OCI-LY7 (cell line): ENCODE results near the gene GABRR2. TPM values are rescaled to one million over a fixed set of nuclear protein-coding genes. Genes with fewer than 3 reads are reported as not detected.

Experiments used
- BruUV-seq: library from RNA; stranded (reverse); fragments of 400-500 nt; replicated peaks from 2 replicates; lab custom pipeline; 2021; lab: Mats Ljungman, UMichigan
- CTCF ChIA-PET: fragments of 300-600 bp; sonication (Branson Sonifier 250); formaldehyde crosslinking; loops from one replicate; lab custom pipeline; 2022; ENCODE audit warnings: antibody characterized with exemption; ENCODE audit not compliant: unreplicated experiment; lab: Charles Lee
- POLR2A ChIA-PET: fragments of 300-600 bp; sonication (Branson Sonifier 250); formaldehyde crosslinking; loops from one replicate; lab custom pipeline; 2022; ENCODE audit warnings: antibody characterized with exemption; lab: Charles Lee
- DNase-seq: peaks from one replicate; pipeline ENCODE4 v3.0.0-alpha.2; 2015; ENCODE audit warnings: low spot score
- H2AFZ ChIP-seq: fragments of 200-600 bp; sonication (generic), shearing (Covaris generic); 2 replicates; pipeline ENCODE4 v1.6.1; 2014; ENCODE audit warnings: mild to moderate bottlenecking, antibody characterized with exemption, low read length, moderate library complexity
- H3K27ac ChIP-seq: fragments of 200-600 bp; sonication (generic); 2 replicates; pipeline ENCODE4 v1.5.1; 2014; ENCODE audit warnings: mixed run types, low read depth, mild to moderate bottlenecking, moderate library complexity, low read length, inconsistent platforms; ENCODE audit not compliant: poor library complexity, severe bottlenecking
- H3K36me3 ChIP-seq: fragments of 200-600 bp; sonication (generic); 2 replicates; pipeline ENCODE4 v1.6.1; 2014; ENCODE audit warnings: mild to moderate bottlenecking, antibody characterized with exemption, low read length, moderate library complexity, mixed read lengths; ENCODE audit not compliant: insufficient read depth
- H3K4me1 ChIP-seq: fragments of 200-600 bp; sonication (generic); 2 replicates; pipeline ENCODE4 v1.5.1; 2014; ENCODE audit warnings: mild to moderate bottlenecking, low read length; ENCODE audit not compliant: insufficient read depth, poor library complexity, severe bottlenecking
- H3K4me2 ChIP-seq: fragments of 200-600 bp; sonication (generic); 2 replicates; pipeline ENCODE4 v1.6.1; 2014; ENCODE audit warnings: mild to moderate bottlenecking, low read length
- H3K4me3 ChIP-seq: fragments of 200-600 bp; sonication (generic); 2 replicates; pipeline ENCODE4 v1.5.1; 2014; ENCODE audit warnings: mild to moderate bottlenecking, low read depth, low read length; ENCODE audit not compliant: poor library complexity, severe bottlenecking
- H3K79me2 ChIP-seq: fragments of 200-600 bp; sonication (generic); 2 replicates; pipeline ENCODE4 v1.6.1; 2016; ENCODE audit warnings: low read depth, mild to moderate bottlenecking, low read length, moderate library complexity, mixed read lengths; ENCODE audit not compliant: insufficient read depth
- H3K9me2 ChIP-seq: fragments of 200-600 bp; sonication (generic); 2 replicates; pipeline ENCODE4 v1.6.1; 2016; ENCODE audit warnings: mild to moderate bottlenecking, low read length, mixed read lengths; ENCODE audit not compliant: insufficient read depth
- H3K9me3 ChIP-seq: fragments of 200-600 bp; sonication (generic); 2 replicates; pipeline ENCODE4 v1.6.1; 2014; ENCODE audit warnings: mild to moderate bottlenecking, mixed run types, low read length, mixed read lengths
- H4K20me1 ChIP-seq: fragments of 200-600 bp; sonication (generic); 2 replicates; pipeline ENCODE4 v1.6.1; 2014; ENCODE audit warnings: mild to moderate bottlenecking, antibody characterized with exemption, low read length, moderate library complexity, mixed read lengths; ENCODE audit not compliant: insufficient read depth
- CTCF ChIP-seq: fragments of 200-600 bp; sonication (generic); conservative IDR thresholded peaks from 2 replicates; pipeline ENCODE4 v1.5.1; 2014; ENCODE audit warnings: mild to moderate bottlenecking, antibody characterized with exemption, low read length, moderate library complexity, mixed read lengths
- EZH2phosphoT487 ChIP-seq: fragments of 200-600 bp; sonication (generic); IDR thresholded peaks from 2 replicates; pipeline ENCODE4 v1.6.1; 2018; ENCODE audit warnings: low read depth, borderline replicate concordance, mild to moderate bottlenecking, mixed run types, antibody characterized with exemption, low read length, moderate library complexity, mixed read lengths
- intact Hi-C: fragments of 100-400 bp; cut with micrococcal nuclease; formaldehyde crosslinking; loops from one replicate; pipeline ENCODE4 v1.10.0; 2022; ENCODE audit not compliant: unreplicated experiment
- total RNA-seq, 2 experiments: library from RNA; depleted of rRNA in 1 of 2; stranded (reverse); fragments of >200 nt in 1 of 2; shearing (Covaris generic) in 1 of 2; gene quantifications; 2 replicates each; pipeline ENCODE4 v1.2.3, GENCODE V29; 2014 to 2022

Gene GABRR2
- total RNA-seq, 2 experiments from 2014 or later: 5.2 to 7.0 TPM

GRCh38 chr6:89260832-89261231 lies 54.3 kb downstream of the GABRR2 start:
- no peak overlapping the region for H3K4me3 ChIP-seq
- peak overlapping the region; percentile 59; the same call in 1 of the 2 replicates for H2AFZ ChIP-seq
- ChIA-PET POLR2A (interaction anchor here (0.7 to 2.0 kb wide), 5 partner anchors 10 to 1504 kb away, joined by 3 to 8 read pairs (median 3); no protein-coding TSS in a partner anchor), CTCF (no interaction called here)
- H3K79me2 ChIP-seq: no peaks in the 10 kb centered on the region
- peak; percentile 43 for DNase-seq
- no peaks in the 10 kb centered on the region for H3K36me3 ChIP-seq
- H3K27ac ChIP-seq: no peak overlapping the region
- H3K4me1 ChIP-seq: peaks cover 29% of the 10 kb centered on the region
- peak overlapping the region; percentile 36 for H3K4me2 ChIP-seq
- H4K20me1 ChIP-seq: no peaks in the 10 kb centered on the region
- no peaks in the 10 kb centered on the region for H3K9me3 ChIP-seq
- TF ChIP-seq EZH2phosphoT487 (no peak), CTCF (no peak)
- H3K9me2 ChIP-seq: no peaks in the 10 kb centered on the region
- BruUV-seq: no TSS peak
- intact Hi-C loops: no loop called here

- Histone ChIP-seq H3K79me2 (no peaks in the 10 kb centered on the region), H3K4me1 (peaks cover 29% of the 10 kb centered on the region), H2AFZ (peak overlapping the region; percentile 59; the same call in 1 of the 2 replicates), H3K9me2 (no peaks in the 10 kb centered on the region), H3K9me3 (no peaks in the 10 kb centered on the region), H3K27ac (no peak overlapping the region), H3K36me3 (no peaks in the 10 kb centered on the region), H3K4me2 (peak overlapping the region; percentile 36; the same call in 1 of the 2 replicates), H4K20me1 (no peaks in the 10 kb centered on the region), H3K4me3 (no peak overlapping the region)
- CTCF ChIA-PET: no interaction called here
- BruUV-seq: no TSS peak
- TF ChIP-seq CTCF (no peak), EZH2phosphoT487 (no peak)
- intact Hi-C loops: no loop called here
- peak; percentile 50 for DNase-seq
- POLR2A ChIA-PET: interaction anchor here (0.7 to 2.0 kb wide), 7 partner anchors 11 to 1503 kb away, joined by 3 to 8 read pairs (median 4); no protein-coding TSS in a partner anchor
Observed at GRCh38 chr6:89260310-89260709, 54.8 kb downstream of the GABRR2 start.

- H4K20me1 ChIP-seq: no peaks in the 10 kb centered on the region
- H3K36me3 ChIP-seq: no peaks in the 10 kb centered on the region
- peaks cover 29% of the 10 kb centered on the region for H3K4me1 ChIP-seq
- no peak overlapping the region for H2AFZ ChIP-seq
- H3K79me2 ChIP-seq: no peaks in the 10 kb centered on the region
- CTCF ChIA-PET: interaction anchor here (1.0 kb wide), 1 partner anchor 9 kb away, joined by 3 read pairs; no protein-coding TSS in a partner anchor
- DNase-seq: peak; percentile 49
- H3K9me2 ChIP-seq: no peaks in the 10 kb centered on the region
- no peak overlapping the region for H3K4me3 ChIP-seq
- no peak overlapping the region for H3K27ac ChIP-seq
- intact Hi-C loops: no loop called here
- H3K9me3 ChIP-seq: no peaks in the 10 kb centered on the region
- no peak for TF ChIP-seq EZH2phosphoT487
- no peak for TF ChIP-seq CTCF
- POLR2A ChIA-PET: interaction anchor here (0.6 to 1.3 kb wide), 3 partner anchors 10 to 56 kb away, joined by 3 to 7 read pairs (median 3); partner anchors contain the start of gene GABRR2
- peak overlapping the region; percentile 48 for H3K4me2 ChIP-seq
- no TSS peak for BruUV-seq
Observed at GRCh38 chr6:89258912-89259311, 56.2 kb downstream of the GABRR2 start.
